HepG2 (cell line): ENCODE measurements around the gene KLHDC4. TPM values are rescaled to one million over a fixed set of nuclear protein-coding genes. Genes with fewer than 3 reads are reported as not detected.
A peak's percentile ranks its signal among the peaks of the same experiment; 100 is the strongest.

Experiments used
- CENPX ChIP-seq: sonication (generic); formaldehyde crosslinking; IDR thresholded peaks from 2 replicates; pipeline ENCODE4 v1.9.0; 2021; ENCODE audit warnings: mild to moderate bottlenecking, missing genetic modification reagents, moderate library complexity
- HMGXB4 ChIP-seq, 2 experiments: sonication (generic) in 1 of 2; formaldehyde crosslinking in 1 of 2; IDR thresholded peaks; 2 replicates each; pipeline versions ENCODE4 v1.4.0 to v1.6.1; 2018 to 2020; ENCODE audit warnings: missing genetic modification reagents in 2 of 2, borderline replicate concordance in 1 of 2, low read depth in 1 of 2, mild to moderate bottlenecking in 1 of 2, missing biosample characterization in 1 of 2
- NFYC ChIP-seq: IDR thresholded peaks from 2 replicates; pipeline ENCODE4 v1.6.1; 2016; ENCODE audit warnings: missing genetic modification reagents, missing compliant biosample characterization
- PCBP2 ChIP-seq: fragments of 200-400 bp; formaldehyde crosslinking; optimal IDR thresholded peaks from 2 replicates; pipeline ENCODE3; 2018; ENCODE audit warnings: low read length, low read depth; ENCODE audit not compliant: poor library complexity, severe bottlenecking
- REXO4 ChIP-seq: sonication (generic); formaldehyde crosslinking; IDR thresholded peaks from 2 replicates; pipeline ENCODE4 v1.8.0; 2022; ENCODE audit warnings: missing genetic modification reagents, mild to moderate bottlenecking, borderline replicate concordance
- SP4 ChIP-seq: sonication (generic); formaldehyde crosslinking; IDR thresholded peaks from 2 replicates; pipeline ENCODE4 v1.8.1; 2023; ENCODE audit warnings: mild to moderate bottlenecking, missing genetic modification reagents
- ZBTB43 ChIP-seq: sonication (generic); formaldehyde crosslinking; conservative IDR thresholded peaks from 2 replicates; pipeline ENCODE4 v1.4.0; 2020; ENCODE audit warnings: missing genetic modification reagents
- ZEB1 ChIP-seq: IDR thresholded peaks from 2 replicates; pipeline ENCODE4 v1.6.1; 2012; ENCODE audit warnings: mild to moderate bottlenecking, low read depth, inconsistent platforms; ENCODE audit not compliant: insufficient replicate concordance
- ZNF10 ChIP-seq: sonication (generic); formaldehyde crosslinking; IDR thresholded peaks from 2 replicates; pipeline ENCODE4 v1.4.0; 2020; ENCODE audit warnings: mild to moderate bottlenecking, low read depth, missing genetic modification reagents, borderline replicate concordance
- ZNF205 ChIP-seq: IDR thresholded peaks from 2 replicates; pipeline ENCODE4 v1.6.1; 2018; ENCODE audit warnings: missing biosample characterization, missing genetic modification reagents
- ZNF407 ChIP-seq: sonication (generic); formaldehyde crosslinking; IDR thresholded peaks from one replicate; pipeline ENCODE4 v1.5.1; 2020; ENCODE audit warnings: mild to moderate bottlenecking, missing genetic modification reagents; ENCODE audit errors: not compliant biosample characterization
- ZNF770 ChIP-seq: sonication (generic); formaldehyde crosslinking; IDR thresholded peaks from 2 replicates; pipeline ENCODE4 v1.5.0; 2020; ENCODE audit warnings: mild to moderate bottlenecking, missing genetic modification reagents
- ZNF883 ChIP-seq: sonication (generic); formaldehyde crosslinking; IDR thresholded peaks from 2 replicates; pipeline ENCODE4 v1.5.1; 2020; ENCODE audit warnings: mild to moderate bottlenecking, missing genetic modification reagents; ENCODE audit errors: not compliant biosample characterization
- polyA plus RNA-seq, 8 experiments: library from polyadenylated mRNA; depleted of rRNA in 3 of 8; stranded (reverse) in 7 of 8; unstranded in 1 of 8; fragments of >200 nt; fragmentation: Illumina TruSeq in 4 of 8; extraction: Trizol in 4 of 8; gene quantifications; 2 replicates each; pipeline versions ENCODE4 v1.2.1 to v1.2.3, GENCODE V29; 2011 to 2016; ENCODE audit warnings: low read depth in 4 of 8, missing spikeins in 1 of 8, mixed read lengths in 1 of 8; ENCODE audit not compliant: insufficient read depth in 1 of 8
- total RNA-seq, 5 experiments: library from RNA; depleted of rRNA; stranded (reverse); fragments of >200 nt; fragmentation: Illumina TruSeq; extraction: Trizol; gene quantifications; 2 replicates each; pipeline ENCODE4 v1.2.3, GENCODE V29; 2016; ENCODE audit warnings: low read depth in 1 of 5

The KLHDC4 gene
- total and polyA plus RNA-seq, 2 of the 13 experiments (the other 11 are each of a cell fraction or from before 2014, with no cell fraction given), result 18.7 to 31.8 TPM

- TF ChIP-seq REXO4, result no peak
- TF ChIP-seq HMGXB4 (CRISPR knock-in tag; IDR thresholded peaks at IDR 0.05; ENCODE audit: borderline replicate concordance in 1 of 2, low read depth in 1 of 2), result peak in 1 of 2 experiments; percentile 74; a peak in 1 of 4 replicates
- no peak for TF ChIP-seq CENPX (CRISPR knock-in tag)
- no peak for TF ChIP-seq NFYC (CRISPR knock-in tag)
- no peak for TF ChIP-seq ZNF770 (CRISPR knock-in tag)
- no peak for TF ChIP-seq ZNF205
- TF ChIP-seq ZNF883, result peak; percentile 53
- peak; percentile 50; the same call in 1 of the 2 replicates for TF ChIP-seq SP4
- peak; percentile 18 for TF ChIP-seq ZNF407 (CRISPR knock-in tag)
- TF ChIP-seq ZNF10 (CRISPR knock-in tag), result no peak
- no peak for TF ChIP-seq ZEB1
- TF ChIP-seq PCBP2, result no peak
- TF ChIP-seq ZBTB43, result no peak; the same call in 1 of the 2 replicates
Measured at GRCh38 chr16:87812200-87812656, 46.4 kb upstream of the KLHDC4 start (continued).
